Activated T-cell treated with anti-CD3 and anti-CD28 coated beads, Interleukin-2, amount 50 U/mL, for 48 hours (primary cell): Measurements from ENCODE around the gene SLC51B.
A peak's percentile ranks its signal among the peaks of the same experiment; 100 is the strongest.
"Not testable (repeated sequence)": the region's sequence is repeated elsewhere in the genome, so short reads cannot be mapped to it uniquely, and the experiment has no call there.

ENCODE experiments used
- DNase-seq, 2 experiments: peaks; one replicate each; pipeline ENCODE4 v3.0.0-alpha.2; 2020

SLC51B gene

DNA sequence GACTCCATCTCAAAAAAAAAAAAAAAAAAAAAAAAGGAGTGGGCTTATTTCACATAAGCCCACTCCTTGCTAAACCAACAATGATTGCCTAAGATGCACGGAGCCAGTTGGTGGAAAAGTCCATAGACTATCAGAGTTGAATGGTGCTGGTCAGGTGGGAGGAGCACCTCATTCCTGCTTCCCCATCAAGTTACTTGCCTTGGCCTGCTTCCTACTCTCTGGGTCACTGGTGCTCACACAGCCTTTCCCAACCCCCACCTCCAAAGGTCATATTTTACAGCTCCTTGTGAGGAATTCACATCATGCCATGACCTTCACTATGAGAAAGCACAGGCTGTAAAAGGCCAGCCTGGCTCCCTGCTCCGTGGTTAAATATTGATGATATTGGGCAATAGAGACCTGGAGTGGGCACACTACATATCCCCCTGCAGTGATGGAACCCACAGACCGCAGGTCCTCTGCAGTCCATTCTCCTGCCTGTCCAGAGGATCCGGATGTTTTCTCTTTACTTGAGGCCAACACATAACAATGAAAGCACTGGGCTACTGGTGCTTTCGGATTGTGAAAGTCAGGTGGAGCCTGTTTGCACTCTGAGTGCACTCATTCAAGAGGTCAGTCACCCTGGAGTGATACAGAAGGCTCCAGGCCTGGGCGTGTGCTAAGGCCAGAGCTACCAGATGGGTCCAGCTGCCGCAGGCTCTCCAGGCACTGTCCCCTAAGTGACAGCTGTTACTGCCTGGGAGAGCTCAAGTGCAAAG is at the start of gene SLC51B:
TSS of gene SLC51B (plus strand) at position 664 of the 758 bp plus-strand sequence. CDS start 4,618 bp downstream, outside the sequence.
- DNase-seq, result no peak

GRCh38 chr15:64997066-64997465 is 48.1 kb upstream of the SLC51B start:
- DNase-seq, result no peak

- no peak for DNase-seq
Observed at GRCh38 chr15:64997745-64998375, 47.3 kb upstream of the SLC51B start.

GRCh38 chr15:65004993-65005392 is 40.2 kb upstream of the SLC51B start:
- no peak for DNase-seq

DNA sequence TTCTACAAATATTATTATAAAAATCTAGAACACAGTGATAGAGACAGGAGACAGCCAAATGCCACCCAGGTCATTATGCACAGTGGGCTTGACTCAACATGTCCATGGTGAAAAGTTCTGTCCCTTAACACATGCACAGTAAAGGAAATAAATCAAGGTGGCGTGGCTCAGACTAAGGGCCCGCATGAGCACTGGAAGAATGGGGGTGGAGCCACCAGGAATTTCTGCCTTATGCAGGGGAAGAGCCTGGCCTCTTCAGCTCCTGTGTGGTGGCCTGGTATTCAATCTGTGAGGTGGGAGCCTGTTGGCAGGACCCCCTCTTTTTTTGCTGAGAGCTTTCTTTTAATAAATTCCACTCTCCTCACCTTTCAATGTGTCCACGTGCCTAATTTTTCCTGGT is 38.3 kb upstream of the SLC51B start:
- no peak for DNase-seq

- no peak for DNase-seq
Observed at GRCh38 chr15:65008983-65009382, 36.2 kb upstream of the SLC51B start.

DNA sequence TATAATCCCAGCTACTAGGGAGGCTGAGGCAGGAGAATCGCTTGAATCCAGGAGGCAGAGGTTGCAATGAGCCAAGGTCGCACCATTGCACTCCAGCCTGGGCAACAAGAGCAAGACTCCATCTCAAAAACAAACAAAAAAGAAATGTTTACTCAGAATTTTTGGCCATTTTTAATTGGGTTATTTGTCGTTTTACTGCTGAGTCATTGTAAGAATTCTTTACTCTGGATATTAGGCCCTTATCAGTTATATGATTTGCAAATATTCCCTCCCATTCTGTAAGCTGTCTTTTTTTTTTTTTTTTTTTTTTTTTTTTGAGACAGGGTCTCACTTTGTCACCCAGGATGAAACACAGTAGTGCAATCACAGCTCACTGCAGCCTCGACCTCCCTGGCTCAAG is 34.0 kb upstream of the SLC51B start:
- DNase-seq, result not testable (repeated sequence)

- DNase-seq, result no peak
Observed at GRCh38 chr15:65020419-65020818, 24.8 kb upstream of the SLC51B start.

- DNase-seq, result no peak
Observed at GRCh38 chr15:65021488-65021887, 23.7 kb upstream of the SLC51B start.

DNA sequence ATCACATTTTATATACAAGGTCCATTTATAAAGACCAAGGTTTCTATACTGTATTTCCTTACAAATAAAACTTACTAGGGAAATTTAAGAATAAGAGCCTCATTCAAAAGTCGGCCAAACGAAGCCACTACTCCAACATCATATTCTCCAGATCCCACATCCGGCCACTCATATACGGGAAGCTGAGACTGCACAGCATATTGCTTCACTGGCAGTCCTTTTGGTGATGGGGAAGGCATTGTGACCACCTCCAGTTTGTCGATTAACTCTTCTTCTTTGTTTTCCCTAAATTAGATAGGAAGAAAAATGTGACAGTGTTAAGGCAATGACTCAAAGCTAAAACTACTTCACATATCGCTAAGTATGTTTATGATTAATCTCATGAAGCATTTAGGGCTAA is 18.4 kb upstream of the SLC51B start:
- no peak for DNase-seq

DNA sequence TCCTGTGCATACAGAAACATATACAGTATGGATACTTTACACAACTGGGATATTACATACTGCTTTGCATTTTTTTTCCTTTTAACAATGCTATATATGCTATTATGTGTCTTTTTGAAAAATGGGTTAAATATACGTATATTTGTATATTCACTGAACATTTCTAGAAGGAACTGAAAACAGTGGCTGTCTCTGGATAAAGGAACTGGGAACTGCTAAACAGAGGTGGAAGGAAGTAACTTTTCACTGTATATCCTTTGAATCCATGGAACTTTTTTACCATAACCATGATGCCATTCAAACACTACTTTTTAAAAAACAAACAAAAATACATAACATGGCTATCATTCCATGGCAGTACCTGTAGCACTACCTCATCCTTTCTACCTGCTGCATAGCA is 17.6 kb upstream of the SLC51B start:
- no peak for DNase-seq

GRCh38 chr15:65028338-65028737 is 16.8 kb upstream of the SLC51B start:
- DNase-seq, result no peak

GRCh38 chr15:65028921-65029735 is 16.1 kb upstream of the SLC51B start, which contains the start of gene MTFMT:
Gene MTFMT (minus strand): TSS chr15:65029639. CDS start chr15:65029613, 26 bp downstream.
- DNase-seq, result peak; percentile 97

DNA sequence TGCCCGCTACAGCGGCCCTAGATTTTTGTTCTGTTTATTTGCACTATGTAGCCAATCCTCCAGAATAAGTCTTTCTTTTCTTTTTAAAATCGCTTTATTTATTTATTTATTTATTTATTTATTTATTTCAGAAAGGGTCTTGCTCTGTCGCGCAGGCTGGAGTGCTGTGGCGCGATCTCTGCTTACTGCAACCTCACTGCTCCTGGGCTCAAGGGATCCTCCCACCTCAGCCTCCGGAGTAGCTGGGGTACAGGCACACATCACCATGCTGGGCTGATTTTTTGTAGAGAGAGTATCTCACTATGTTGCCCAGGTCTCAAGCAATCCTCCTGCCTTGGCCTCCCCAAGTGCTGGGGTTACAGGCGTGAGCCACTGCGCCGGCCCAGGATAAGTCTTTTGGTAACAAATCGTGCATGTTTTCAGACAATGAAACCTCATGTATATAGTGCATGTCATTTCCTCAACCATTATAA is 15.4 kb upstream of the SLC51B start:
- peak in 1 of 2 experiments; percentile 24 for DNase-seq

DNA sequence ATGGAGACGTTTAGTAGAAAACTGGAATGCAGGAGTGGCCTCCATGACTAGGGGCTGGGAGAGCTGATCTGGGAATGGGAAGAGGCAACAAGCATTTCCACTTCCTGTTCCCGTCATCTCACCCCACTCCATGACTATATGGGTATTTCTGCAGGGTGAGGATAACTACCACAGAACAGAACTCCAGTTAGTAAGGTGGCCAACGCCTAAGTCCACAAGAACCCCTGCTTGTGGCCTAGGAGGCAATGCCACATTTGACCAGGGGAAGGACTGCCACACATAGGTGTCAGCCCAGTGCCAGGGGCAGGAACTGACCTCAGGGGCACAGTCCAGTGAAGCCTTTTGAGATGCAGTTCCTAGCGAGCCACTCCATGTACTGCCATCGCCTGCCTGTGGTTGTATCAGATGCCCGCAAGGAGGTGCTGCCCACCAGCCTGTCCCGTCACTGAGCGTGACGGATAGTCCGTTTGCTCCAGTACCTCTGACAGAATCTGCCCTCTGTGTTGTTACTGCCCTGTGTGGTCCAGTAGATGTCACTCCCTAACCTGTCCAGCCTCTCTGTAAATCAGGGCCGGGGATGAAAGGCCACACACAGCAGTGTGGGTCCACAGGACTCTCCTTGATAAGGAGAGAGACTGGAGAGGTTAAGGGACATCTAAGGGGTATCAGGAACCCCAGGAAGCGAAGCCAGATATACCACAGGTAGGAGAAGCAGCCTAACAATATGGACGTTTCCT is 12.2 kb upstream of the SLC51B start:
- DNase-seq, result peak; percentile 64 to 68

- no peak for DNase-seq
Observed at GRCh38 chr15:65033659-65034269, 11.4 kb upstream of the SLC51B start.

GRCh38 chr15:65034719-65035118 is 10.5 kb upstream of the SLC51B start:
- no peak for DNase-seq

- DNase-seq, result no peak
Observed at GRCh38 chr15:65037309-65037708, 7.9 kb upstream of the SLC51B start.

GRCh38 chr15:65038428-65038827 is 6.8 kb upstream of the SLC51B start:
- DNase-seq, result no peak

- DNase-seq, result no peak
Observed at GRCh38 chr15:65038836-65039235, 6.4 kb upstream of the SLC51B start.

GRCh38 chr15:65040461-65040860 is 4.7 kb upstream of the SLC51B start:
- DNase-seq, result no peak

DNA sequence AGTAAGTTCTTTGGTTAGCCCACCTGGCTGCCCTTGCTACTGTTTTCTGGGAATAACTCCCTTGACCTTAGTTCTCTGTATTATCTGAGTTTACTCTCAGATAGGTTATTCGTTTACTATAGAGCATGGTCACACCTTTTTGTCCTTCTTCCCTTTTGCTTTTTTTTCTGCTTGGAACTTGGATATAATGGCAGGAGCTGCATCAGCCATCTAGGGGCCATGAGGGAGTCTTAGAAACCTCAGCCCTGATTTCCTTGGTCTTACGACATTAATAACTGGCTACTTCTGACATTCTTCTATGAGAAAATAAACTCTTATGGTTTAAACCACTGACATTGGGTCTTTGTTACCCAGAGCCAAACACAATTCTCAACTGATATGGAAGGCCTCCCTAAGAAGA is 3.4 kb upstream of the SLC51B start:
- DNase-seq, result no peak
